NCI-H1694 (cell line): ENCODE results near the gene NTRK2.

ENCODE experiments used
- DNase-seq: peaks from one replicate; lab custom pipeline; 2025; lab: John Stamatoyannopoulos, UW

The NTRK2 gene

GRCh38 chr9:84781458-84781857 lies 111.9 kb downstream of the NTRK2 start:
- no peak for DNase-seq

- DNase-seq = no peak
Measured at GRCh38 chr9:84781931-84782866, 112.7 kb downstream of the NTRK2 start.

- DNase-seq = no peak
Measured at GRCh38 chr9:84785792-84786547, 116.4 kb downstream of the NTRK2 start.

GRCh38 chr9:84788803-84789462 lies 119.4 kb downstream of the NTRK2 start:
- DNase-seq = no peak

- DNase-seq = no peak
Measured at GRCh38 chr9:84789463-84789830, 119.9 kb downstream of the NTRK2 start.

GRCh38 chr9:84791643-84792042 lies 122.1 kb downstream of the NTRK2 start:
- no peak for DNase-seq

- no peak for DNase-seq
Measured at GRCh38 chr9:84793251-84793650, 123.7 kb downstream of the NTRK2 start.

- no peak for DNase-seq
Measured at GRCh38 chr9:84794981-84795637, 125.6 kb downstream of the NTRK2 start.

GRCh38 chr9:84796404-84796803 lies 126.9 kb downstream of the NTRK2 start:
- DNase-seq = no peak

GRCh38 chr9:84799251-84799650 lies 129.7 kb downstream of the NTRK2 start:
- no peak for DNase-seq

GRCh38 chr9:84804951-84805694 lies 135.6 kb downstream of the NTRK2 start:
- DNase-seq = no peak

- no peak for DNase-seq
Measured at GRCh38 chr9:84807431-84807830, 137.9 kb downstream of the NTRK2 start.

- no peak for DNase-seq
Measured at GRCh38 chr9:84807870-84808390, 138.4 kb downstream of the NTRK2 start.

GRCh38 chr9:84808416-84808815 lies 138.9 kb downstream of the NTRK2 start:
- DNase-seq = no peak

- no peak for DNase-seq
Measured at GRCh38 chr9:84811072-84811750, 141.7 kb downstream of the NTRK2 start.

GRCh38 chr9:84811751-84812074 lies 142.2 kb downstream of the NTRK2 start:
- no peak for DNase-seq

- DNase-seq = no peak
Measured at GRCh38 chr9:84812355-84812754, 142.8 kb downstream of the NTRK2 start.

GRCh38 chr9:84812847-84813246 lies 143.3 kb downstream of the NTRK2 start:
- no peak for DNase-seq

- no peak for DNase-seq
Measured at GRCh38 chr9:84815554-84815953, 146.0 kb downstream of the NTRK2 start.

GRCh38 chr9:84817038-84817437 lies 147.5 kb downstream of the NTRK2 start:
- DNase-seq = no peak

- no peak for DNase-seq
Measured at GRCh38 chr9:84818791-84819190, 149.3 kb downstream of the NTRK2 start.
